HFFc6 (cell line): ENCODE measurements around the gene AAR2. TPM values are rescaled to one million over a fixed set of nuclear protein-coding genes. Genes with fewer than 3 reads are reported as not detected.

Experiments
- DNase-seq: peaks from one replicate; pipeline ENCODE4 v3.0.0-alpha.2; 2018
- H3K27ac Mint-ChIP-seq: 2 replicates; pipeline ENCODE4 v1.8.0; 2020; ENCODE audit warnings: mild to moderate bottlenecking, mixed read lengths
- H3K27me3 Mint-ChIP-seq: 2 replicates; pipeline ENCODE4 v1.8.0; 2021; ENCODE audit warnings: mild to moderate bottlenecking, moderate library complexity, mixed read lengths; ENCODE audit not compliant: insufficient read depth
- H3K36me3 Mint-ChIP-seq: 2 replicates; pipeline ENCODE4 v1.8.0; 2021; ENCODE audit warnings: low read depth, mixed read lengths
- H3K4me1 Mint-ChIP-seq: 2 replicates; pipeline ENCODE4 v1.8.0; 2020; ENCODE audit warnings: low read depth, mixed read lengths
- H3K4me3 Mint-ChIP-seq: 2 replicates; pipeline ENCODE4 v1.8.0; 2020; ENCODE audit warnings: mild to moderate bottlenecking, moderate library complexity, mixed read lengths
- H3K9me3 Mint-ChIP-seq: 2 replicates; pipeline ENCODE4 v1.8.0; 2020; ENCODE audit warnings: mild to moderate bottlenecking, mixed read lengths
- long read RNA-seq: library from polyadenylated mRNA; unstranded; transcript quantifications from one replicate; pipeline ENCODE4 v2.0.0, GENCODE V29; 2019
- total RNA-seq, 6 experiments: library from RNA; stranded (reverse); fragmentation: NEBNext Ultra II Directional; extraction: Animal tissue kit (Norgen Biotek cat#: 25700); gene quantifications; 2 replicates in 1 of 6; 3 replicates in 5 of 6; pipeline ENCODE4 v1.2.3, GENCODE V29; 2021
- TF ChIP-seq, protein P1 (sequence below): fragments of 200-600 bp; sonication (generic); IDR thresholded peaks from 2 replicates; pipeline ENCODE4 v1.5.0; 2021; ENCODE audit warnings: antibody characterized with exemption, mild to moderate bottlenecking

AAR2 gene, protein sequence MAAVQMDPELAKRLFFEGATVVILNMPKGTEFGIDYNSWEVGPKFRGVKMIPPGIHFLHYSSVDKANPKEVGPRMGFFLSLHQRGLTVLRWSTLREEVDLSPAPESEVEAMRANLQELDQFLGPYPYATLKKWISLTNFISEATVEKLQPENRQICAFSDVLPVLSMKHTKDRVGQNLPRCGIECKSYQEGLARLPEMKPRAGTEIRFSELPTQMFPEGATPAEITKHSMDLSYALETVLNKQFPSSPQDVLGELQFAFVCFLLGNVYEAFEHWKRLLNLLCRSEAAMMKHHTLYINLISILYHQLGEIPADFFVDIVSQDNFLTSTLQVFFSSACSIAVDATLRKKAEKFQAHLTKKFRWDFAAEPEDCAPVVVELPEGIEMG
- total RNA-seq: 10 to 100 TPM; 20.4 to 25.9 (median 23.7) TPM
- long read RNA-seq, transcript AAR2-201 (4 exons, 2,430 nt): major isoform, 45 of 67 reads
- long read RNA-seq, partial matches to known transcripts: 16 of 67 reads
- long read RNA-seq, other reads (novel, unspliced or antisense): 4 of 67 reads

DNA sequence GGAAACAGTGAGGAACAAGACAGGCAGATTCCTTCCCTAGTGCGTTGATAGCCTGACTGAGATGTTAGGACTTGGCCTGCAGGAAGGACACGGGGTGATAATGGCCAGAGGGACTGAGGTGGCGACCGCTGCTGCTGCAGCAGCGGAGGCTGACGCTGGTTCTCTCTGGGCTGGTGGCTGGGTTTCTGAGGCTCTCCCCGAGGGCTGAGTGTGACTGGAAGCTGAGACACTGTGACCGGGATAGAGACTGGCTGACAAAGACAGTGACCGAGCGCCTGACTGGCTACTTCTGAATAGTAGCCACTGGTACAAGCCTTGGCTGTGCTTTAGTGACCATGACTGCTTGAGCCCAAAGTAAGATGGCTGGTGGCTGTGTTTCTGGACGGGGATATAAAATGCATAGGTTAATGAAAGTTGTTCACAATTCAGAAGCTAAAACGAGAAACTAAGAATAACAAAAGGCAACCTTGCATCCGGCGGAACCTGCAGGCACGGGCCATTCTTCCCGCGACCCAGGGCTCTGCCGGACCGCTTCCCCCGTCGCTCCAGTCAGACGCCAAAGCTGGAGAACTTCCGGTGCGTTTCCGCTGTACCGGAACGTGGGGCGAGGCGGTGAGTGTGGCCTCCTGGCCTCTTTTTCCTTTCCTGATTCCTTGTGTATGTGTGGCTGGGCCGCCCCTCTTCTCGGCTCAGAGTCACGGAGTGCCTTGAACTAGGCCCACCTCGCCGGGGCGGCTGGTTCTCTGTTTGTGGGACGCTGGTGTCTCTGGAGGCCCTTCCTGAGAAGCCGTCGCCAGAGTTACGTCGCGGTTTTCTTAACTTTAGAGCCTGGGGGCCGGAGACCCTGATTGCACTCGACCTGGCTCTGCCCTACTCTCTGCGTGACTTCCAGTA, at the start of gene AAR2:
TSS of gene AAR2 (plus strand) at position 587 of the 894 bp plus-strand sequence. CDS start 3,391 bp downstream, outside the sequence.
- H3K36me3 Mint-ChIP-seq: peaks cover 5% of the 10 kb centered on the region; the same call in 1 of the 2 replicates
- no peaks in the 10 kb centered on the region for H3K27me3 Mint-ChIP-seq
- peak within 1 kb of the TSS; percentile 91 for H3K27ac Mint-ChIP-seq
- peak; percentile 73 for DNase-seq
- TF ChIP-seq, protein P1, sequence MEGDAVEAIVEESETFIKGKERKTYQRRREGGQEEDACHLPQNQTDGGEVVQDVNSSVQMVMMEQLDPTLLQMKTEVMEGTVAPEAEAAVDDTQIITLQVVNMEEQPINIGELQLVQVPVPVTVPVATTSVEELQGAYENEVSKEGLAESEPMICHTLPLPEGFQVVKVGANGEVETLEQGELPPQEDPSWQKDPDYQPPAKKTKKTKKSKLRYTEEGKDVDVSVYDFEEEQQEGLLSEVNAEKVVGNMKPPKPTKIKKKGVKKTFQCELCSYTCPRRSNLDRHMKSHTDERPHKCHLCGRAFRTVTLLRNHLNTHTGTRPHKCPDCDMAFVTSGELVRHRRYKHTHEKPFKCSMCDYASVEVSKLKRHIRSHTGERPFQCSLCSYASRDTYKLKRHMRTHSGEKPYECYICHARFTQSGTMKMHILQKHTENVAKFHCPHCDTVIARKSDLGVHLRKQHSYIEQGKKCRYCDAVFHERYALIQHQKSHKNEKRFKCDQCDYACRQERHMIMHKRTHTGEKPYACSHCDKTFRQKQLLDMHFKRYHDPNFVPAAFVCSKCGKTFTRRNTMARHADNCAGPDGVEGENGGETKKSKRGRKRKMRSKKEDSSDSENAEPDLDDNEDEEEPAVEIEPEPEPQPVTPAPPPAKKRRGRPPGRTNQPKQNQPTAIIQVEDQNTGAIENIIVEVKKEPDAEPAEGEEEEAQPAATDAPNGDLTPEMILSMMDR: no peak
- peak within 1 kb of the TSS; percentile 85 for H3K4me3 Mint-ChIP-seq
- H3K4me1 Mint-ChIP-seq: peaks cover 29% of the 10 kb centered on the region
- H3K9me3 Mint-ChIP-seq: no peaks in the 10 kb centered on the region

DNA sequence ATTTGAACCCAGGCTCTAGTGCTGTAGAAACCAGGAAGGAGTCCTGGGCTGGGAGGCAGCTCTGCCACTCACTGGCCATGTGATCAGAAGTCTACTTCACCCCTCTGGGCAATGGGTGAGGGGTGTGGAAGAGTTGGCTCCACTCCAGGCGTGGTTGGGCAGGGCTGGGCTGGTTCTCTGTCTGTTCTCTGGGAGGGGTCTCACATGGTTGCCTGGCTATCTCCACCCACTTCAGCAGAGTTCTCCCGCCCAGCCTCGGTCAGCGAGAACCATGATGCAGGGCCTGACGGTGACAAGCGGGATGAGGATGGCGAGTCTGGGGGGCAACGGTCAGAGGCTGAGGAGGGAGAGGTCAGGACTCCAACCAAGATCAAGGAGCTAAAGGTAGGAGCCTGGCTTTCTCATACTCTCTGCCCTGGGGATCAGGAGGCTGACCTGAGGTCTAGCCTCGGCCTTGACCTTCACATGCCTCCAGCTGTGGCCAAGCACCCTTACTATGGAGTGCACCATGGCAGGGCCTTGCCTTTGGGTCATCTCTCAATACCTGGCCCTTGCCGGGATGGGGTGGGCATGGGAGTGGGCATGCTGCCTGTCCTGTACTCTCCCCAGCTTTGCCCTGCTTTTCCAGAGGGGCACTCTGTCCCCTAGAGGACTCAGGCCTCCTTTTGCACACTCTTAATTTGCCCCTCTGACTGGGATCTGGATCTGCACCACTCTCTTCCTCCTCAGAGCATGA, 42.1 kb upstream of the AAR2 start:
- H3K27me3 Mint-ChIP-seq: no peaks in the 10 kb centered on the region
- TF ChIP-seq, protein P1: no peak

DNA sequence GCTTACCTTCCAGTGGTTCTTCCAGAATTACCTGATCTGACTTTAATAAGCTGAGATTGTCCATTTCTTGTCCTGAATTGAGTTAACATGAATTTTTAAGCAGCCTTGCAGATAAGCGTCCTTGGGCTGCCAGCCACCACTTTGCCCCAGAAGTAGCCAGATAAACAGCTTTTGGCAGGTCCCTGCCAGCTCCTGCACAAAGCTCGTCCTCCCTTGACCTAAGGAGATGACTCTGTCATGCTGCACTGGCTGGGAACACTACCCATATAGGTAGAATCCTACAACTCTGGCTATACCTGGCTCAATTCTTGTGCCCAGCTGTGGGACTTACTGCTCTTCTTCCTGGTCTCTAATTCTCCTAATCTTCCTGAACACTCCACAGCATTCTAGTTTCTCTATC, 39.6 kb upstream of the AAR2 start:
- TF ChIP-seq, protein P1: no peak

More for the DNA sequence above, 42.1 kb upstream of the AAR2 start:
- no peaks in the 10 kb centered on the region for H3K9me3 Mint-ChIP-seq
- no peak for DNase-seq
- no peak overlapping the region for H3K27ac Mint-ChIP-seq
- no peaks in the 10 kb centered on the region for H3K4me1 Mint-ChIP-seq
- no peaks in the 10 kb centered on the region for H3K36me3 Mint-ChIP-seq
- no peak overlapping the region for H3K4me3 Mint-ChIP-seq

DNA sequence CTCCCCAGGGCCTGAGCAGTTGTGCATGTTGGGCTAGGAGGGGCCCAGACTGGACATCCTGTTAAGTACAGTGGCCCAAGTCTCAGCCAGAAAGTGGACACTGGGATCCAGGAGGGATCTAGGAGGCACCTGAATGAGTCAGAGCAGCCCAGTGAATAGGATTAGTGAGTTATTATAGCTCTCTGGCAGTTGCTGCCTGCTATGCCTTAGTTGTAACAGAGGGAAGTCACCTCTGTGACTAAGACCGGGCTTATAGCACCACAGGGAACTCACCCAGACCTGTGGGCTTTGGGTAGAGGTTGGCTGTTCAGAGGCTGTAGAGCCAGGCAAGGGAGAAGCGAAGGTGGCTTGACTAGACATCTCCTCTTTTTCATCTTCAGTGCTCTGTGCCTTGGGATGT, 39.0 kb upstream of the AAR2 start:
- Mint-ChIP-seq H3K4me1 (no peaks in the 10 kb centered on the region), H3K36me3 (no peaks in the 10 kb centered on the region)
- TF ChIP-seq, protein P1: no peak

More for the DNA sequence above, 39.6 kb upstream of the AAR2 start:
- Mint-ChIP-seq H3K27me3 (no peaks in the 10 kb centered on the region), H3K9me3 (no peaks in the 10 kb centered on the region), H3K27ac (no peak overlapping the region), H3K4me3 (no peak overlapping the region), H3K36me3 (no peaks in the 10 kb centered on the region), H3K4me1 (no peaks in the 10 kb centered on the region)
- DNase-seq: no peak

More for the DNA sequence above, 39.0 kb upstream of the AAR2 start:
- no peak for DNase-seq
- Mint-ChIP-seq H3K4me3 (no peak overlapping the region), H3K27me3 (no peaks in the 10 kb centered on the region), H3K9me3 (no peaks in the 10 kb centered on the region), H3K27ac (no peak overlapping the region)
